Peyer's patch (tissue), 4 donors: ENCODE data around the gene DDX21. TPM values are rescaled to one million over a fixed set of nuclear protein-coding genes. Genes with fewer than 3 reads are reported as not detected.
"Not testable (repeated sequence)": the region's sequence is repeated elsewhere in the genome, so short reads cannot be mapped to it uniquely, and the experiment has no call there.

Source experiments
- DNase-seq, 3 donors: peaks; one replicate each; pipeline ENCODE4 v3.0.0-alpha.2; 2017 to 2019
- H3K27ac ChIP-seq, 4 donors: fragments of 200-600 bp; sonication (generic); one replicate each; pipeline ENCODE4 v1.5.1; 2016 to 2019
- H3K27me3 ChIP-seq, 2 donors: fragments of 200-600 bp; sonication (generic); one replicate each; pipeline ENCODE4 v1.5.1; 2019
- H3K36me3 ChIP-seq, 3 donors: fragments of 200-600 bp; sonication (generic); one replicate each; pipeline ENCODE4 v1.5.1; 2016 to 2019
- H3K4me1 ChIP-seq, 4 donors: fragments of 200-600 bp; sonication (generic); one replicate each; pipeline ENCODE4 v1.5.1; 2016 to 2019
- H3K4me3 ChIP-seq, 4 donors: fragments of 200-600 bp; sonication (generic); 1 replicate in 3 of 4; 2 replicates in 1 of 4; pipeline ENCODE4 v1.5.1; 2016 to 2019; ENCODE audit warnings: mild to moderate bottlenecking in 1 of 4
- H3K9me3 ChIP-seq, 4 donors: fragments of 200-600 bp; sonication (generic); one replicate each; pipeline ENCODE4 v1.5.1; 2016 to 2019; ENCODE audit warnings: mild to moderate bottlenecking in 1 of 4
- CTCF ChIP-seq, 6 experiments: fragments of 450-650 bp in 4 of 6; fragments of 200-600 bp in 2 of 6; sonication (generic) in 1 of 6; IDR thresholded peaks; one replicate each; pipeline ENCODE4 v1.5.1; 2017 to 2019; ENCODE audit warnings: antibody characterized with exemption in 6 of 6, mild to moderate bottlenecking in 3 of 6, moderate library complexity in 1 of 6
- POLR2A ChIP-seq, 2 donors: fragments of 450-650 bp; IDR thresholded peaks; one replicate each; pipeline ENCODE4 v1.5.1; 2017; ENCODE audit warnings: antibody characterized with exemption in 2 of 2, mild to moderate bottlenecking in 2 of 2, moderate library complexity in 2 of 2
- total RNA-seq, 4 donors: library from RNA; depleted of rRNA; stranded (reverse); fragments of >200 nt; gene quantifications; one replicate each; pipeline ENCODE4 v1.1.0, GENCODE V29; 2016

The DDX21 gene
- total RNA-seq, 4 donors from 2014 or later, result 17.8 to 50.3 (median 20.6) TPM

GRCh38 chr10:68938117-68938516 is 17.9 kb upstream of the DDX21 start:
- no peak for DNase-seq
- Histone ChIP-seq H3K27ac (no peak overlapping the region), H3K36me3 (peaks cover 0 to 67% (median 0%) of the 10 kb centered on the region in 3 donors), H3K4me3 (no peak overlapping the region), H3K4me1 (no peaks in the 10 kb centered on the region), H3K27me3 (no peaks in the 10 kb centered on the region), H3K9me3 (no peaks in the 10 kb centered on the region)
- no peak for TF ChIP-seq POLR2A (IDR thresholded peaks at IDR 0.05)
- no peak for TF ChIP-seq CTCF (IDR thresholded peaks at IDR 0.05)

- no peak for DNase-seq
- H3K4me3 ChIP-seq, result no peak overlapping the region
- no peak overlapping the region for H3K27ac ChIP-seq
- H3K9me3 ChIP-seq, result no peaks in the 10 kb centered on the region
- TF ChIP-seq POLR2A (IDR thresholded peaks at IDR 0.05) (no peak), CTCF (IDR thresholded peaks at IDR 0.05) (no peak)
- no peaks in the 10 kb centered on the region for H3K27me3 ChIP-seq
- H3K36me3 ChIP-seq, result peaks cover 0 to 68% (median 0%) of the 10 kb centered on the region in 3 donors
- H3K4me1 ChIP-seq, result no peaks in the 10 kb centered on the region
These were observed 17.1 kb upstream of the DDX21 start for GRCh38 chr10:68938884-68939283.

GRCh38 chr10:68940917-68941316 is 15.1 kb upstream of the DDX21 start:
- peaks cover 0 to 72% (median 0%) of the 10 kb centered on the region in 3 donors for H3K36me3 ChIP-seq
- not testable (repeated sequence) for H3K4me1 ChIP-seq, DNase-seq, H3K27ac ChIP-seq, H3K9me3 ChIP-seq, H3K27me3 ChIP-seq, H3K4me3 ChIP-seq

GRCh38 chr10:68950598-68950997 is 5.4 kb upstream of the DDX21 start:
- Histone ChIP-seq H3K27ac (no peak overlapping the region), H3K9me3 (no peaks in the 10 kb centered on the region), H3K27me3 (no peaks in the 10 kb centered on the region), H3K4me1 (peaks cover 0 to 6% (median 0%) of the 10 kb centered on the region in 4 donors), H3K36me3 (peaks cover 0 to 44% (median 8%) of the 10 kb centered on the region in 3 donors), H3K4me3 (no peak overlapping the region)
- TF ChIP-seq POLR2A (IDR thresholded peaks at IDR 0.05) (no peak), CTCF (IDR thresholded peaks at IDR 0.05) (no peak)
- DNase-seq, result no peak

GRCh38 chr10:68954904-68955303 is 1.1 kb upstream of the DDX21 start:
- H3K4me3 ChIP-seq, result peak overlapping the region in 1 of 4 donors; percentile 93

GRCh38 chr10:68955355-68955831 is 577 bp upstream of the DDX21 start:
- Histone ChIP-seq H3K4me3 (peak overlapping the region; percentile 73 to 96 (median 93)), H3K36me3 (peaks cover 0 to 8% (median 0%) of the 10 kb centered on the region in 3 donors), H3K27ac (peak overlapping the region; percentile 93 to 96 (median 95)), H3K27me3 (no peaks in the 10 kb centered on the region), H3K9me3 (no peaks in the 10 kb centered on the region), H3K4me1 (peaks cover 0 to 19% (median 4%) of the 10 kb centered on the region in 4 donors)
- no peak for DNase-seq
- TF ChIP-seq CTCF (IDR thresholded peaks at IDR 0.05) (no peak), POLR2A (IDR thresholded peaks at IDR 0.05) (no peak)

More at GRCh38 chr10:68954904-68955303, 1.1 kb upstream of the DDX21 start:
- no peaks in the 10 kb centered on the region for H3K9me3 ChIP-seq
- TF ChIP-seq POLR2A (IDR thresholded peaks at IDR 0.05) (no peak), CTCF (IDR thresholded peaks at IDR 0.05) (no peak)
- no peaks in the 10 kb centered on the region for H3K27me3 ChIP-seq
- H3K36me3 ChIP-seq, result peaks cover 0 to 7% (median 0%) of the 10 kb centered on the region in 3 donors
- H3K27ac ChIP-seq, result peak overlapping the region in 1 of 4 donors; percentile 93
- H3K4me1 ChIP-seq, result peaks cover 0 to 19% (median 4%) of the 10 kb centered on the region in 4 donors
- no peak for DNase-seq
